Endothelial cell (in vitro differentiated cells): ENCODE measurements around the gene TMEM231. TPM values are rescaled to one million over a fixed set of nuclear protein-coding genes. Genes with fewer than 3 reads are reported as not detected.

Source experiments
- DNase-seq: peaks from one replicate; pipeline ENCODE4 v3.0.0; 2021; ENCODE audit warnings: low spot score
- H3K27ac Mint-ChIP-seq: one replicate; pipeline ENCODE4 v1.8.0; 2021; ENCODE audit warnings: mixed read lengths, inconsistent platforms; ENCODE audit not compliant: unreplicated experiment
- H3K27me3 Mint-ChIP-seq: one replicate; pipeline ENCODE4 v1.8.0; 2021; ENCODE audit warnings: mild to moderate bottlenecking, moderate library complexity, mixed read lengths, inconsistent platforms; ENCODE audit not compliant: unreplicated experiment
- H3K36me3 Mint-ChIP-seq: one replicate; pipeline ENCODE4 v1.8.0; 2021; ENCODE audit warnings: mild to moderate bottlenecking, low read depth, mixed read lengths, inconsistent platforms; ENCODE audit not compliant: unreplicated experiment
- H3K4me1 Mint-ChIP-seq: one replicate; pipeline ENCODE4 v1.8.0; 2021; ENCODE audit warnings: mild to moderate bottlenecking, mixed read lengths, inconsistent platforms; ENCODE audit not compliant: unreplicated experiment
- H3K4me3 Mint-ChIP-seq: one replicate; pipeline ENCODE4 v1.8.0; 2021; ENCODE audit warnings: mild to moderate bottlenecking, mixed read lengths, inconsistent platforms; ENCODE audit not compliant: unreplicated experiment
- H3K9me3 Mint-ChIP-seq: one replicate; pipeline ENCODE4 v1.8.0; 2021; ENCODE audit warnings: mixed read lengths, inconsistent platforms; ENCODE audit not compliant: unreplicated experiment
- total RNA-seq: library from RNA; stranded (reverse); fragmentation: NEBNext Ultra II Directional; extraction: Animal tissue kit (Norgen Biotek cat#: 25700); gene quantifications from one replicate; pipeline ENCODE4 v1.2.1, GENCODE V29; 2021; ENCODE audit not compliant: unreplicated experiment
- TF ChIP-seq, protein P1 (sequence below): fragments of 200-600 bp; sonication (generic); IDR thresholded peaks from one replicate; pipeline ENCODE4 v1.5.0; 2021; ENCODE audit warnings: antibody characterized with exemption; ENCODE audit not compliant: unreplicated experiment

The TMEM231 gene
- total RNA-seq, 1 donor from 2014 or later: 14.5 TPM

DNA sequence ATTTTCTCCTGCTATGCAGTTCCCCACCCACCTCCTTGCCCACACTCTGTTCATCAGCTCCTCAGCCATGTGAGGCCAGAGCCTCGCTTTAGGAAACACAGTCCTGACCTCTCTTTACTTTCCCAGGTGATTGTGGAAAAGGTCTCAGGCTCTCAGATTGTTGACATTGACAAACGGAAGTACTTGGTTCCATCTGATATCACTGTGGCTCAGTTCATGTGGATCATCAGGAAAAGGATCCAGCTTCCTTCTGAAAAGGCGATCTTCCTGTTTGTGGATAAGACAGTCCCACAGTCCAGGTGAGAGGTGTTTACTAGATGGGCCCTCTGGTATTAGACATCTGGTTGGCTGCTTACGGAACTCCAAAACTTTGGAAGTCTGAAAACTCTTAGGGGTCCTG is 11.9 kb upstream of the TMEM231 start:
- H3K4me1 Mint-ChIP-seq: peaks cover 48% of the 10 kb centered on the region
- H3K36me3 Mint-ChIP-seq: peaks cover 34% of the 10 kb centered on the region
- TF ChIP-seq, protein P1, sequence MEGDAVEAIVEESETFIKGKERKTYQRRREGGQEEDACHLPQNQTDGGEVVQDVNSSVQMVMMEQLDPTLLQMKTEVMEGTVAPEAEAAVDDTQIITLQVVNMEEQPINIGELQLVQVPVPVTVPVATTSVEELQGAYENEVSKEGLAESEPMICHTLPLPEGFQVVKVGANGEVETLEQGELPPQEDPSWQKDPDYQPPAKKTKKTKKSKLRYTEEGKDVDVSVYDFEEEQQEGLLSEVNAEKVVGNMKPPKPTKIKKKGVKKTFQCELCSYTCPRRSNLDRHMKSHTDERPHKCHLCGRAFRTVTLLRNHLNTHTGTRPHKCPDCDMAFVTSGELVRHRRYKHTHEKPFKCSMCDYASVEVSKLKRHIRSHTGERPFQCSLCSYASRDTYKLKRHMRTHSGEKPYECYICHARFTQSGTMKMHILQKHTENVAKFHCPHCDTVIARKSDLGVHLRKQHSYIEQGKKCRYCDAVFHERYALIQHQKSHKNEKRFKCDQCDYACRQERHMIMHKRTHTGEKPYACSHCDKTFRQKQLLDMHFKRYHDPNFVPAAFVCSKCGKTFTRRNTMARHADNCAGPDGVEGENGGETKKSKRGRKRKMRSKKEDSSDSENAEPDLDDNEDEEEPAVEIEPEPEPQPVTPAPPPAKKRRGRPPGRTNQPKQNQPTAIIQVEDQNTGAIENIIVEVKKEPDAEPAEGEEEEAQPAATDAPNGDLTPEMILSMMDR: no peak
- peak overlapping the region; percentile 87 for H3K27ac Mint-ChIP-seq
- no peaks in the 10 kb centered on the region for H3K9me3 Mint-ChIP-seq
- DNase-seq: no peak
- H3K4me3 Mint-ChIP-seq: peak overlapping the region; percentile 100
- H3K27me3 Mint-ChIP-seq: peaks cover 20% of the 10 kb centered on the region

DNA sequence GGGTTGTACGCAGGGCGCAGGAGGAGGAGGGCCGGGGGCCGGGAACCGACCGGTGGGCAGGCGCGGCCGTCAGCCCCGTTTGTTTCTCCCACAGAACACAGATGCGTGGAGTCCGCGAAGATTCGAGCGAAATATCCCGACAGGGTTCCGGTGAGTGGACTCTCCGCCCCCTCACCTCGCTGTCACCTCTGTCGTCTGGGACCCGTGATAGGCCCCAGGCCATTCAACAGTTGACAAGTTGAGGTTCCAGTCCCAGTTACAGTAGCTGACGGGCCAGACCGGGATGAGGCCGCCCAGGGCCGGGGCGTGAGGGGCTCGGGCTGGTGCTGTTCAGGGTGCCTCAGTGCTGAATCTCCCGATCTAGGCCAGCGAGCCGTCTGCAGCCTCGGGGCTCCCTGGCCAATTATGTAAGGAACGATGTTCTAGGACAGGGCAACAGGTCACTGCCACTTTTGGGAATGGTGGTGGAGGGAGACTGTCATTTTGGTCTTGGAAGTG is 10.8 kb upstream of the TMEM231 start:
- peak; percentile 35 for DNase-seq
- H3K27ac Mint-ChIP-seq: peak overlapping the region; percentile 87

DNA sequence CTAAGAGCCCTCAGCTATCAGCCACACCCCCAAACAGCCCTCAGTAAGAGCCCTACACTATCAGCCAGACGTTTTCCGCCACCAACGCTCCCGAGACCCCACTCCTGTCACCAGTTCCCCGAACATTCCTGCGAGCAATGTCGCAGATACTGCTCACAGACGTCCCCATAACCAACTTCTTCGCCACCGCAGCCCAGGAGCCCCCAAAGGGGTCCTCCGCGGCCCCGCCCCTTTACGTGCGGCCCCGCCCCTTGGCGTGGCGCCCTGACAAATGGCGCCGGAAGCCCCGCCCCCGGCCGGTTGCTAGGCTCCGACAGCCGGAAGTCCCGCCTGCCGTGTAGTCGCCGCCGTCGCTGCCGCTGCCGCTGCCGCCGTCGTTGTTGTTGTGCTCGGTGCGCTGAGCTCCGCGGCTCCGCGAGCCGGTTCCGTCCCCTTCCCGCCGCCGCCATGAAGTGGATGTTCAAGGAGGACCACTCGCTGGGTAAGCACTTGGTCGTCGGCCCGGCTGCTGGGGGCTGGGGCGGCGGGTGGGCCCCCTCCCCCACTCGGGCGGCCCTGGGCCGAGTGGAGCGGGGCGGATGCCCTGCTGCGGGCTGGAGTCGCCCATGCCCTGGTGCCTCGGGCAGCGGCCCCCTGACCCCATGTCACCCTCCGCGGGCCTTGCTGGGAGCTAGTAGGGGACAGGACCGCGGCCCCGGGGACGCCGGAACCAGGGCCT is 10.1 kb upstream of the TMEM231 start, which contains the start of gene GABARAPL2:
Gene GABARAPL2 (plus strand): TSS at position 340 of the 718 bp plus-strand sequence. CDS start 108 bp downstream, at position 448.
- Mint-ChIP-seq H3K27me3 (peaks cover 18% of the 10 kb centered on the region), H3K4me1 (peaks cover 50% of the 10 kb centered on the region), H3K36me3 (peaks cover 25% of the 10 kb centered on the region), H3K27ac (peak within 1 kb of the TSS; percentile 96), H3K9me3 (no peaks in the 10 kb centered on the region), H3K4me3 (peak within 1 kb of the TSS; percentile 100)
- TF ChIP-seq, protein P1: no peak
- DNase-seq: peak; percentile 93

More for the DNA sequence above, 10.8 kb upstream of the TMEM231 start:
- Mint-ChIP-seq H3K4me1 (peaks cover 52% of the 10 kb centered on the region), H3K4me3 (peak overlapping the region; percentile 100), H3K27me3 (peaks cover 18% of the 10 kb centered on the region), H3K9me3 (no peaks in the 10 kb centered on the region), H3K36me3 (peaks cover 27% of the 10 kb centered on the region)
- TF ChIP-seq, protein P1: no peak

DNA sequence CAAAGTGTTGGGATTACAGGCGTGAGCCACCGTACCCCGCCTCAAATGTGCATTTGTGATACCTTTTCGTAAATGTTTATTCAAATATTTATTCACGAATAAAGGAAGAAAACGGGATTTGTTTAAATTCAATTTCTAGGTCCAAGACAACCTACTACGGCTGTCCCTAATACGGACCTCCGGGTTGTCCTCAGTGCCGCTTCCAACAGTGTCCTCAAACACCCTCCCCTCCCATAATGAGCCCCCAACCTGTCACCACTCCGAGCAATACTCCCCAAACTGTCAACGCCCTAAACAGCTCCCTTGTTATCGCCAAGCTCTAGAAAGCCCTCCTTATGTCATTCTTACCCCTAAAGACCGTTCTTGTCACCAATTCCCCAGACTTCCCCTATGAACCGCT is 9.6 kb upstream of the TMEM231 start:
- Mint-ChIP-seq H3K9me3 (no peaks in the 10 kb centered on the region), H3K4me1 (peaks cover 49% of the 10 kb centered on the region), H3K27me3 (peaks cover 18% of the 10 kb centered on the region), H3K4me3 (peak overlapping the region; percentile 100), H3K36me3 (peaks cover 22% of the 10 kb centered on the region), H3K27ac (peak overlapping the region; percentile 96)
- TF ChIP-seq, protein P1: no peak
- DNase-seq: no peak
